NCI-H748 (cell line): ENCODE data around the gene DNASE1L1.

Source experiments
- DNase-seq: peaks from one replicate; lab custom pipeline; 2025; ENCODE audit not compliant: unreplicated experiment; lab: John Stamatoyannopoulos, UW

The DNASE1L1 gene, protein sequence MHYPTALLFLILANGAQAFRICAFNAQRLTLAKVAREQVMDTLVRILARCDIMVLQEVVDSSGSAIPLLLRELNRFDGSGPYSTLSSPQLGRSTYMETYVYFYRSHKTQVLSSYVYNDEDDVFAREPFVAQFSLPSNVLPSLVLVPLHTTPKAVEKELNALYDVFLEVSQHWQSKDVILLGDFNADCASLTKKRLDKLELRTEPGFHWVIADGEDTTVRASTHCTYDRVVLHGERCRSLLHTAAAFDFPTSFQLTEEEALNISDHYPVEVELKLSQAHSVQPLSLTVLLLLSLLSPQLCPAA

DNA sequence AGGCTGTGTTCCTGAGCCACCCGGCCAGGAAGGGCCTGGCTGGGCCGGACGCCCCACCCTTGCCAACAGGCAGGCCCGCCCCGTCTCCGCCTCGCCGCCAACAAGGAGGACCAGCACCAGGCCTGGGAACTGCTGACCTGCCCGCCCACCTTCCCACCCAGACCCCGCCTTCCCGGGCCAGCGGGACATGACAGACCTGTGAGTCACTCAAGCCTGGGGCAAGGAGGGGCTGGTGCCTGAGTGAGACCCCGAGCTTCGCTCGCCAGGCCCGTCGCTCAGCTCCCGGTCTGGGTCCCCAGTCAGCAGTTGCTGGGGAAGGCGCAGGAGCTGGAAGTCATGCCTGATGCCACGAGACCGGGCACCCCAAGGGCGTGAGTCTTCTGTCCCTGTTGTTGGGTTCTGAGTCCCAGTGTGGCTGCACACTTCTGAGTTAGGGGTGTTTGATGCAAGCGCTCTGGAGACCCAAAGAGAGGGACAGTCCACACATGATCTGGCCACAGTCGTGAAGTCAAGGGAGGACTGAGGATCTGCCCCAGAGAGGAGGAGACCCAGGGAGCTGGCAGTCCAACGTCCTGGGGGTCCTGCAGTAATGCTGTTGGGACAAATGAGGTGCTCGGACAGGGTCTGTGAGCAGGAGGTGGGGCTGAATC, at the start of gene DNASE1L1:
TSS of gene DNASE1L1 (minus strand) at position 33 of the 650 bp plus-strand sequence. CDS start 3,686 bp downstream, outside the sequence.
- no peak for DNase-seq

DNA sequence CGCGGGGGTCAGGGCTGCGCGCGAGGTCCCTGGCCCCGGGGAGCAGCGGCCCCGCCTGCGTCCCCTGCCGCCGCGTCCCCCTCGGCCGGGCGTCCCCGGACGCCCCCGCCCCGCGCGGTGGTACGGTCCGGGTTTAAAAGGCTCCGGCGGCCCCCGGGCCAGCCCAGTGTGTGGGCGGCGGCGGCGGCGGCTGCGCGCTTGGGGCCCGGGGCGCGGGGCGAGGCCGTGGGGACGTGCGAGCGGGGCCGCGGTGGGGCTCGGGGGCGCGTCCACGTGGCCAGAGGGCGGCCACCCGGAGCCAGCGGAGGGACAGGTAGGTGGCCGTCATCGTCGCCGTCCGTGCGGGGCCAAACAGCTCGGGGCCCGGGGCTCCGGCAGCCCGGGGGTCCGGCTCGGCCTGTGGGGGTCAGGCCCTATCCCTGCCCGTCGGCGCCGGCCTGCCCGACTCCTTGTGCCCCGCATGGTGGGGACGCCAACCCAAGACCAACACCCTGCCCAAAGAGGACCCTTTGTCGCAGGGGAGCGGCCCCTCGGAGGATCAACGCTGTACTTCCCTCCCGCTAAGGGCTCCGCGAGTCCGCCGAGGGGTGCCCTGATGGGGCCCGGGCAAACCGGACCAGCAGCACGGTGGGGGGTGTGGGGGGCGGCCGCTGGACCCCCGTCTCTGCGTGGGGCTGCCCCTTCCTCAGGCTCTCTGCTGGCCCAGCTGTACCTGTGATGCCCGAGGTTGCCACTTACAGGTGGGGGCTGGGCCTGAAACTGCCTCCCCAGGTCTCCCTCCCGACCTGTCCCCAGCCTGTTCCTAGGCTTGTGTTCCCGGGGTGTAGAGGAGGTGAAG, 49.3 kb upstream of the DNASE1L1 start, which contains the start of gene PLXNA3:
TSS of gene PLXNA3 (plus strand) at position 166 of the 838 bp plus-strand sequence. CDS start 1,903 bp downstream, outside the sequence.
- peak; percentile 65 for DNase-seq

DNA sequence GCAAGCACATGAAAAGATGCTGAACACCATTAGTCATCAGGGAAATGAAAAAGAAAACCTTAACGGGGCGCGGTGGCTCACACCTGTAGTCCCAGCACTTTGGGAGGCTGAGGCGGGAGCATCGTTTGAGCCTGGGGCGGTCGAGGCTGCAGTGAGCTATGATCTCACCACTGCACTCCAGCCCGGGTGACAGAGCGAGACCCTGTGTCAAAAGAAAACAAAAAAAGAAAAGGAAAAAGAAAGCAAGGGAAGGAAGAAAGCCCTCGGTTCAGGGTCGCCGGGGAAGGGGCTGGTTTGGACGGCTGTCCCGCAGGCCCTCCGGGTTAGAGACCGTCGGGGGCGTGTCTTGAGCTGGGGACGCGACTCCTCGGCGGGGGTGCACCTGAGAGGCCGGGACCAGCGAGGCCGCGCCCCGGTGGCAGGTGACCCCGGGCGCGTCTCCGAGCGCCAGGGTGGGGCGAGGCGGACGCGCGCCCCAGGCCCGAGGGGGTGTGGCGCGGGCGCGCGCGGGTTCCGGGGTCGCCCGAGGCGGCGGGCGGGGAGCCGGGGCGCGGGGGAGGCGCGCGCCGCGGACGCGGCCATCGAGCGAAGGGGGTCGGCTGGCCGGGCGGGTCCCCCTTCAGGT, 48.5 kb upstream of the DNASE1L1 start:
- peak; percentile 80 for DNase-seq

DNA sequence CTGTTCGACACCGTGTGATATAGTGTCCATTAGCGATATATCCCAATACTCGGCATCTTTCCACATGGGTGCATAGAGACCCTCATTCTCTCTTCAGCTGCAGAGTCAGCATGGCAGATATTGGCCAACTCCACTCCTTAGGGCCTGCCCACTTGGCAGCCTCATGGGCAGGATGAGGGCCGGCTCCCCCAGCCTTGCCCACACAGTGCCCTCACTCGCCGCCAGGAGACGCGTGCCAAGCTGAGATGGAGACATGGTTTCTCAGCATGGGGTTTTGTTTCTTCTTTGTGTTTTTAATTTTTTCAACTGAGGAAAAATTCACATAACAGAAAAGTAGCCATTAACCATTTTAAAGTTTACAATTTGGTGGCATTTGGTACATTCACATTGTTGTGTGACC, 43.8 kb upstream of the DNASE1L1 start:
- DNase-seq: no peak

DNA sequence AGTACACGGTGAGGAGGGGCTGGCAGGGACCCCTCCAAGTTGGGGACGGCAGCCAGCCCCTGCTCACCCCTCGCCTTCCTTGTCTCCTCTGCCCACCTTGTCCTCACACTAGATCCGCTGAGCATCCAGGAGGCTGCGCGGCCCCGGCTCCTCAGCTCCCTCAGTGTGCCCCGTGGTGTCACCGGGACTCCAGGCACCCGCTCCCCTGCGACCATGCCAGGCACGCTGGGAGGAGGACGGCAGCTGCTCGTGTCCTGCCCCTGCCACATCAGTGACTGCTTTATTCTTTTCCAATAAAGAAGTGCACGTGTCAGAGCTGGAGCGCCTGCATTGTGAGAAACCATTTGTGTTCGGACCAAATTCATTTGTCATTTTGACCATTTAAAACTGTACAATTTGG, 41.3 kb upstream of the DNASE1L1 start:
- DNase-seq: no peak

DNA sequence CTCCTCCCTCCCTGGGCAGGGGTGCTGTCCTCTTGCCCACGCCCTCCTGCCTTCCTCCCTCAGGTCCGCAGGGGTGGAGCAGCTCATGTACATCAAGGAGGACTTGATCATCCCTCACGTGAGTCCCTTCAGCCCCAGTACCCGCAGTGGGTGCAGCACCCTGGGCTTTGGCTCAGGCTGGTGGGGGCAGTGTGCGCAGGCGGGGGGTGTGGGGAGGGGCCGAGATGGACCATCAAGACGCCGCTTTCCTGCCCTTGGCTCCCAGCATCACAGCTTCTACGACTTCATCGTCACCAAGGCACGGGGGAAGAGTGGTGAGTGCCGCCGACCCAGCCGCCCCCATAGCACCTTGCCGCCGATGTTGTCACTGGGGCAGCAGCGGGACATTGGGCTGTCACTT, 40.6 kb upstream of the DNASE1L1 start:
- DNase-seq: no peak

DNA sequence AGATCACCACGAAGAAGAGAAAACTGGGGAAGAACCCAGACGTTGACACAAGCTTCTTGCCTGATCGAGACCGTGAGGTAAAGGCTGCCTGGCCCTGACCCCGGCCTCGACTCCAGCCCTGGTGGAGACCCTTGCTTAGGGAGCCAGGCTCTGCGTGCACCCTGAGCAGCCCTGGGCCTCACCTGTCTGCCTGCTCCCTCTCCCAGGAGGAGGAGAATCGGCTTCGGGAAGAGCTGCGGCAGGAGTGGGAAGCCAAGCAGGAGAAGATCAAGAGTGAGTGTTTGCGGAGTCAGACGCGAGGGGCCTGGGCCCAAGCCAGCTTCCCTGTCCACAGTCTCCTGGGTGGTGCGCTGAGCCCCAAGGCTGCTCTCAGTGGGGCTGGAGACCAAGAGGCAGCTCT, 39.4 kb upstream of the DNASE1L1 start:
- DNase-seq: no peak

DNA sequence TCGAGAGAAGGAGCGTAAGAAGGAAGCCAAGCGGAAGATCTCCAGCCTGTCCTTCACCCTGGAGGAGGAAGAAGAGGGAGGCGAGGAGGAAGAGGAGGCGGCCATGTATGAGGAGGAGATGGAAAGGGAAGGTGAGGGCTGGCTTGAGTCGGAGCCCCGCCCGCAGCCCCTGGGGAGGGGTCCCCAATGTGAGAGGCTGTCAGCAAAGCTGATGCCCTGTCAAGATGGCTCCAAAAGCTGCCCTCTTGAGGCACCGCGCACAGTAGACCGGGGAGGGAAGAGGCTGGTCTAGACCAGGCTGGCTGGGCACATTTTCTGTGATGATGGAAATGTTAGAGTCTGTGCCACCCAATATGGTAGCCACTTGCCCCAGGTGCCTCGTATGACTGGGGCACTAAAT, 37.4 kb upstream of the DNASE1L1 start:
- no peak for DNase-seq

DNA sequence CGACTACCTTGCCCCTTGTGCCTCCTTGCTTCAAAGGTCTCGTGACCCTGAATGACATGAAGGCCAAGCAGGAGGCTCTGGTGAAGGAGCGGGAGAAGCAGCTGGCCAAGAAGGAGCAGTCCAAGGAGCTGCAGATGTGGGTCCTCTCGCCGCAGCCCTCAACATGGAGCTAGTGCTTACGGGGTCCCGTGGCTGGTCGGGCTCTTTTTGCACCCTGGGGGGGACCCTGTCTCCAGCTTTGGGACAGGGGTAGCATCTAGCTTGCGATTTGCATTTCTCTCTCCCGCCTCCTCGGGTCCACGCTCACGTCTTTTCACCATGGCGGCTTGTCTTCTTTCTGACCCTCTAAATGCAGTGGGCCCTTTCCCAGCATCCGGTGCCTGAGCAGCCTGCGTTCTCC, 36.7 kb upstream of the DNASE1L1 start:
- DNase-seq: no peak

DNA sequence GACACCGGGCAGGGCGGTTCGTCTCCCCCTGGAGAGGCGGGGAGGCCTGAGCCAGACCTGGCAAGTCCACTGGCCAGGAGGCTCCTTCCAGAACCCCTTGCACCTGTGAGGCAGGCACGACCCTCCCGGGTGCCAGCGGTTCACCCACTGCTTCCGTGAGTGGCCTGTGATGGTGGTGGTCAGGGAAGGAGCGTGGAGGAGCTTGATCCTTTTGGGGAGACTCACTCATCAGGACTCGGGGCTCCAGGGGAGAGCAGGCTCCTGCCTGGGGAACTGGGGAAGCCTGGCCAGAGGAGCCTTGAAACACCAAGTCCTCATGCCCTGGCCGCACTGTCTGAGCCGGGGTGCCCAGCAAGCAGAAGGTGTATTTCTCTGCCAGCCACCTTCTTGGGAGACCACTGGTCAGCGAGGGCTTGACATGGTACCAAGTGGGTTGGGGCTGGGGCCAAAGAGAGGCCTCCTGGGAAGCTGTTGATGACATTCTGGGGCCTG, 35.7 kb upstream of the DNASE1L1 start:
- no peak for DNase-seq

DNA sequence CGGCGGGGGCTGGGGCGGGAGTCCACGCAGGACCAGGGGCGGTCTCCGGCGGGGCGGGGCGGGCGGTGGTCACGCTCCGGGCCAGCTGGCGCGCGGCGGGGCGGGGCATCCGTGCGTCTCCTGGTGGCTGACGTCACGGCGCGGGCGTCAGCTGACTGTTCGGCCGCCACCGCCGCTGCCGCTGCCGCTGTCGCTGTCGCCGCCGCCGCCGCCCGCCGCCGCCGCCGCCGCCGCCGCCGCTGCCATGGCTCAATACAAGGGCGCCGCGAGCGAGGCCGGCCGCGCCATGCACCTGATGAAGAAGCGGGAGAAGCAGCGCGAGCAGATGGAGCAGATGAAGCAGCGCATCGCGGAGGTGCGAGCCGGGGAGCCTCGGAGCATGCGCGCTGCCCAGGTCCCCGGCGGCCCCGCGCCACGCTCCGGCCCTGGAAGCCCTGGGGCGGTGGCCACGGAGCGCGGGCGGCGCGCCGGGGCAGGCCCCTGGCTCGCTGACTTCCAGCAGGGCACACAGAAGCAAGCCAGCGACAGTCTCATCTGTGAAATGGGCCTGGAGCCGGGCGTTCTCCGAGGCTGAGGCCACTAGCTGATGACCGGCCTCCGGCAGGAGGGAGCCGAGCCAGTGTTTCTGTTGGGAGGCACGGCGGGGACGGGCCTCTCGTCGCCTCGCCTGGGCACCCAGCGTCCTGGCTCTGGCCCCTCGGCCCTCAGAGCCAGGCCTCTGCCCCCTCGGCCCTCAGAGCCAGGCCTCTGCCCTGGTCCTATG, 35.1 kb upstream of the DNASE1L1 start, which contains the start of gene FAM50A:
TSS of gene FAM50A (plus strand) at position 150 of the 763 bp plus-strand sequence. CDS start at position 245, 95 bp downstream.
- DNase-seq: peak; percentile 76

DNA sequence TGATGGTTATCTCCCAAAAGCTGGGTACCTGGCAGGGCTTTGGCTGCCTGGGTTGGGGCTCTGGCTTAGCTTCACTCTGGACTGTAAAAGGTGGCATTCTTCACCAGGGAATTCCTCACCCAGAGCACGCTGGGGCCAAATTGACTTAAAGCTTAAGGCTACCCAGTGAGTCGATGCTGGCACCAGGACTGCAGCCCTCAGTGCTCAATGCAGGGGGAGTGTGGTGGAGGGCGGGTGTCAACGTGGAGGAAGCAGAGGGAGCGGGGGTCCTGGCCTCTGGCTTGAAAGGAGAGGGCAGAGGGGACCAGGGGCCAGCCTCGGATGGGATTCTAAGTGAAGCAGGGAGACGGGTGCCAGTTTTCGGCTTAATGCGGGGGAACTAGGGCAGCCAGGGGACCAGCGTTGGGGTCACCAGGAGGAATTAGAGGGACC, 34.4 kb upstream of the DNASE1L1 start:
- DNase-seq: peak; percentile 18

DNA sequence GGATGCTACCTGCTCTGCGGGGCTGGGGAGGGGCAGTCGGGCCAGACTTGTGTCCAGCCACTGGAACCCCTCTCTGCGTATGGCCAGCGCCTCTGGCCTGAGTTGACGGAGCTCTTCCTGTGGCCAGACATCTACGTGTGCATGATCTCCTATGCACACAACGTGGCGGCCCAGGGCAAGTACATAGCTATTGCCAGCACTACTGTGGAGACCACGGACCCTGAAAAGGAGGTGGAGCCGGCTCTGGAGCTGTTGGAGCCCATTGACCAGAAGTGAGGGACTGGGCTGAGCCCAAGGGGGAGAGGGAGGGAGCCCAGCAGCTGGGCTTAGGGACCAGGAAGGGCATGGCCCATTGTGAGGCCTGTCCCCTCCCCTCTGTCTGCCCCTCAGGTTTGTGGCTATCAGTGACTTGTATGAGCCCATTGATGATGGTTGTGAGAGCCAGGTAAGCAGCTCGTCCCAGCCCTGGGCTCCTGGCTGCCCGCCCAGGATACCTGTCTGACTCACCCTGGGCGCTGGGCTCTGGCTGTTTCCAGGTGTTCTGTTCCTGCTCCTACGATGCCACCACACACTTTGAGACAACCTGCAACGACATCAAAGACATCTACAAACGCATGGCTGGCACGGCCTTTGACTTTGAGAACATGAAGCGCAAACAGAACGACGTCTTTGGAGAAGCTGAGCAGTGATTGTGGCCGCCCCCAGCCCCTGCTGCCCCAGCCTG, 33.1 kb upstream of the DNASE1L1 start:
- no peak for DNase-seq

DNA sequence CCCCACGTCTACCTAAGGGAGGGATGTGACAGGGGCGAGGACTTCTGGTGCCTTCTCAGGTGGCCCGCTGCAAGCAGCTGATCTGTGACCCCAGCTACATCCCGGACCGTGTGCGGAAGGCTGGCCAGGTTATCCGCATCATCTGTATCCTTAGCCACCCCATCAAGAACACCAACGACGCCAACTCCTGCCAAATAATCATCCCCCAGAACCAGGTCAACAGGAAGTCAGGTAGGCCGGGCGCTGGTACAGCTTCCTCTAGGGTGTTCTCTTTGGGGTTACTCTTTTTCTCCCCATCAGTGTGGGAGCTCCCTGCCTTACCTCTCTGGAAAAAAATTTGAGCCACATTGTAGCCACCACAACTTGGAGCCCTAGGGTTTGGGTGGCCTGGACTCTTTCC, 32.5 kb upstream of the DNASE1L1 start:
- no peak for DNase-seq

DNA sequence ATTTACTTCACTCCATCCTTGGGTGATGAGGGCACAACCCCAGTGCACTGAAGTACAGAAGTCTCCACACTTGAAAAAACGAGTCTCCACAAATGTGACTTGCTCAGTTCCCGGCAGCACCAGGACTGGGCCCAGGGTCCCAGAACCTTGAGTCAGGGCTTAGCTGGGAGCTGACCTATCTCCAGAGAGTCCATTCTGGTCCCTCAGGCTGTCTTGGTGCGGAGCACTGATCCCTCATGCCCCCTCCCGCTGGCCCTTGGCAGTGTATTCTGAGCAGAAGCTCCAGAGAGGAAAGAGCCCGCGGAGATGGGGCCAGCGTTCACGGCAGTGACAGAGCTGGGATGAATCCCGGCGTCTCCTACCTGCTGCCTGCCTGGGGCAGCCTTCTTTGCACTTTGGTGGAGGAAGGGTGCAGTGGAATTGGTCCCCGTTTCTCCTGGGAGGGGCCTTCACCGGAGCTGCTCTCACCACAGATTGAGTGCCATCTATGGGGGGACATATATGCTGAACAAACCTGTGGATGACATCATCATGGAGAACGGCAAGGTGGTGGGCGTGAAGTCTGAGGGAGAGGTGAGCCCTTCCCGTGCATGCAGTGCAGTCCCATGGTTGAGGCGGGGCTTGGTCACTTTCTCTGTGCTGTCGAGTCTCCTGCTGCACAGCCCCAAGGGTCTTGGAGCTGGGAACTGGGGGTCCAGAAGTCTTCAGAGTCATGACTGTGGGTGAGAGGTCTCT, 31.7 kb upstream of the DNASE1L1 start:
- DNase-seq: no peak

DNA sequence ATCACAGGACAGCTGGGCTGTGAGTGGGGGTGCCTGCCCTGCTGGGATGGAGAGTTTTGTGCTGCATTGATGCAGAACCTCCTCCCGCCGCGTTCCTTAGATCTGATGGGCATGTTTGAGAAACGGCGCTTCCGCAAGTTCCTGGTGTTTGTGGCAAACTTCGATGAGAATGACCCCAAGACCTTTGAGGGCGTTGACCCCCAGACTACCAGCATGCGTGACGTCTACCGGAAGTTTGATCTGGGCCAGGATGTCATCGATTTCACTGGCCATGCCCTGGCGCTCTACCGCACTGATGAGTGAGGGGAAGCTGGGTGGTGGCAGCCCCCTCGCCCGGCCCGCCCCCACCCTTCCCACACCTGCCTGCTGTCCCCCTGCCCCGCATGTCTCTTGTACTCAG, 30.8 kb upstream of the DNASE1L1 start:
- no peak for DNase-seq

DNA sequence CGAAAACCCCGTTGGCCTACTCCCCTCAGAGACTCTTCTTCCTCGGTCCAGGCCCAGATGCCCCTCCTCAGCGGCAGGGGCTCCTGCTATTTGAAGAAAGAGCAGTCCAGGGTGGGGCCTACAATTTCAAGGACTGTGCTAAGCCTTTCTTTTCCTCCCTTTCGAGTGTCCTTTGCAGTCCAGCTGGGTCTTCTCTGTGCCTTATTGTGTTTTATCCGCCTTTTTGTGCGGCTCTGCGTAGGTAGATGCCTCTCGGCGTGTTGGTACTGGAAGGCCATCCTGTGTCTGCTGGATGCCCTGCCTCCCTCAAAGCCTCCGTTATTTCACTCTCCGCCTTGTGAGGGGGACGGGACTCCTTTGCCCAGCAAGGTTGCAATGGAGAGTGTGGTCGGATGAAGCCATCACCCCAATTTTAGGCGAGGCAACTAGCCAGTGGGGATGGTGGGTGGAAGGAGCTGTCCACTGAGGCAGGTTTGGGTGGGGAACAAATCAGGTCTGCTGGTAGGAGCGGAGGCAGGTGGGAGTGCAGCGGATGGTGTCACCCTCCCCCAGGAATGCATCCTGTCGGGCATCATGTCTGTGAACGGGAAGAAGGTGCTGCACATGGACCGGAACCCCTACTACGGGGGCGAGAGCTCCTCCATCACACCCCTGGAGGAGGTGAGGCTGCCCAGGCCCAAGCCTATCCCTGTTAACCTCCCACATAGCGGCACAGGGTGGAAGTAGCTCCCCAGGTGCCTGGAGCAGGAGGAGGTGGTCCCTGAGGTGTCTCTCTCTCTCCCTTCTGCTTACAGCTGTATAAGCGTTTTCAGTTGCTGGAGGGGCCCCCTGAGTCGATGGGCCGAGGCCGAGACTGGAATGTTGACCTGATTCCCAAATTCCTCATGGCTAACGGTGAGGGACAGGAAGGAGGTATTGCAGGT, 29.2 kb upstream of the DNASE1L1 start:
- DNase-seq: no peak
